ENCODE results near the gene ARID1B.

DNA sequence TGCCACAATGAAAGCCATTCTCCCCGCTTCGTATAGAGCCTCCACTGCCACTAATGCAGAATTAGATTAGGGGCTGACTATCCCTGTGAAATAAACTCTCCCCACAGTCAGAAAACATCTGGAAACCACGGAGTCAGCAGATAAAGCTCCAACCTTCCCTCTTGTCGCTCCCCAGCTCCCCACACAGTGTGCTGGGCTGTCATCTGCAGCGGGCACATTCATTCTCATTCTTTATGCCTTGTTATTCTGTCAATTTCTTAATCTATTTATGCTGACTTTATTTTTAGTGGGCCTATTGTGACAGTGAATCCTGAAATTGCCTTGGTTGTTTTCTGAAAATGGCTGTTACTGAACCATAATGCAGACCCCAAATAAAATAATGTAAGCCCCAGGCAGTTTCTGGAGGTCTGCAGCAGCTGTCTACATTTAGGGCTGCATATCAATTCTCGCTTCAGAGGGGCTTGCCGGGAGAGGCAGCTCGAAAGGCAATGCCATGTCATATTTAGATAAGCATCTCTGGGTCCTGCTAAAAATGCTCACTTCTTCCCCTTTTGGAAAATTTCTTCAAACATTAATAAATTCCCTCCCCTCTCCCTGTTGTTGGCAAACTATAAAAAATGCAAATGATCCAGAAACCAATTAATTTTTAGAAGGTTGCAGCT, 474.5 kb downstream of the ARID1B start:
- TF ChIP-seq, protein P1, sequence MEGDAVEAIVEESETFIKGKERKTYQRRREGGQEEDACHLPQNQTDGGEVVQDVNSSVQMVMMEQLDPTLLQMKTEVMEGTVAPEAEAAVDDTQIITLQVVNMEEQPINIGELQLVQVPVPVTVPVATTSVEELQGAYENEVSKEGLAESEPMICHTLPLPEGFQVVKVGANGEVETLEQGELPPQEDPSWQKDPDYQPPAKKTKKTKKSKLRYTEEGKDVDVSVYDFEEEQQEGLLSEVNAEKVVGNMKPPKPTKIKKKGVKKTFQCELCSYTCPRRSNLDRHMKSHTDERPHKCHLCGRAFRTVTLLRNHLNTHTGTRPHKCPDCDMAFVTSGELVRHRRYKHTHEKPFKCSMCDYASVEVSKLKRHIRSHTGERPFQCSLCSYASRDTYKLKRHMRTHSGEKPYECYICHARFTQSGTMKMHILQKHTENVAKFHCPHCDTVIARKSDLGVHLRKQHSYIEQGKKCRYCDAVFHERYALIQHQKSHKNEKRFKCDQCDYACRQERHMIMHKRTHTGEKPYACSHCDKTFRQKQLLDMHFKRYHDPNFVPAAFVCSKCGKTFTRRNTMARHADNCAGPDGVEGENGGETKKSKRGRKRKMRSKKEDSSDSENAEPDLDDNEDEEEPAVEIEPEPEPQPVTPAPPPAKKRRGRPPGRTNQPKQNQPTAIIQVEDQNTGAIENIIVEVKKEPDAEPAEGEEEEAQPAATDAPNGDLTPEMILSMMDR (IDR thresholded peaks at IDR 0.05) = no peak
- no peak for TF ChIP-seq EZH2 (IDR thresholded peaks at IDR 0.05; ENCODE audit: borderline replicate concordance, insufficient read depth, low read depth, low read length, poor library complexity, severe bottlenecking)
